AG04450 (cell line): Measurements from ENCODE around the gene MTCH1. TPM values are rescaled to one million over a fixed set of nuclear protein-coding genes. Genes with fewer than 3 reads are reported as not detected.

Experiments used
- CTCF ChIA-PET: fragments of 300-600, 350-600 bp; formaldehyde crosslinking; extraction: SDS; loops from one replicate; lab custom pipeline; 2022; ENCODE audit warnings: antibody characterized with exemption, inconsistent platforms; lab: Charles Lee
- POLR2A ChIA-PET: fragments of 350-600 bp; formaldehyde crosslinking; extraction: SDS; loops from one replicate; lab custom pipeline; 2021; ENCODE audit warnings: antibody characterized with exemption, inconsistent platforms; lab: Yijun Ruan, JAX
- DNase-seq: peaks from one replicate; pipeline ENCODE4 v3.0.0-alpha.2; 2011; ENCODE audit warnings: low read depth, low spot score
- H3K27ac ChIP-seq: one replicate; pipeline ENCODE4 v1.5.1; 2012; ENCODE audit warnings: low read depth, low read length, control low read depth
- H3K27me3 ChIP-seq: one replicate; pipeline ENCODE4 v1.6.0; 2012; ENCODE audit warnings: low read length; ENCODE audit not compliant: control insufficient read depth, insufficient read depth
- H3K4me3 ChIP-seq: 2 replicates; pipeline ENCODE4 v1.5.1; 2011; ENCODE audit warnings: mild to moderate bottlenecking, low read depth, low read length, control low read depth
- H3K9me3 ChIP-seq: 2 replicates; pipeline ENCODE4 v1.5.1; 2012; ENCODE audit warnings: low read length; ENCODE audit not compliant: control insufficient read depth, insufficient read depth
- CTCF ChIP-seq: IDR thresholded peaks from 2 replicates; pipeline ENCODE4 v1.5.1; 2011; ENCODE audit warnings: low read depth, low read length, control low read depth, inconsistent platforms
- polyA plus RNA-seq: library from polyadenylated mRNA; depleted of rRNA; stranded (reverse); fragments of >200 nt; gene quantifications from 2 replicates; pipeline ENCODE4 v1.2.3, GENCODE V29; 2011

Gene MTCH1
- polyA plus RNA-seq, 1 experiment, result 149 TPM

- Histone ChIP-seq H3K4me3 (no peak overlapping the region), H3K9me3 (no peaks in the 10 kb centered on the region; the same call in 1 of the 2 replicates), H3K27ac (no peak overlapping the region), H3K27me3 (no peaks in the 10 kb centered on the region)
- ChIA-PET CTCF (interaction anchor here (1.1 to 1.3 kb wide), 3 partner anchors 9 to 198 kb away, joined by 3 to 4 read pairs (median 3); partner anchors contain the start of gene C6orf89), POLR2A (no interaction called here)
- TF ChIP-seq CTCF, result no peak
- DNase-seq, result no peak
These were observed 22.3 kb downstream of the MTCH1 start for GRCh38 chr6:36963451-36964290.

DNA sequence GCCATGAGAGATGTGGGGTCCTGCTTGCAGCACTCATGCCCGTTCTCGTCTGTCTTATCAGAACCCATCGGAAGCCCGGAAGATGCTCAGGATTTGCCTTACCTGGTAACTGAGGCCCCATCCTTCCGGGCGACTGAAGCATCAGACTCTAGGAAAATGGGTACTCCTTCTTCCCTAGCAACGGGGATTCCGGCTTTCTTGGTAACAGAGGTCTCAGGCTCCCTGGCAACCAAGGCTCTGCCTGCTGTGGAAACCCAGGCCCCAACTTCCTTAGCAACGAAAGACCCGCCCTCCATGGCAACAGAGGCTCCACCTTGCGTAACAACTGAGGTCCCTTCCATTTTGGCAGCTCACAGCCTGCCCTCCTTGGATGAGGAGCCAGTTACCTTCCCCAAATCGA, 23.1 kb downstream of the MTCH1 start:
- no peak overlapping the region for H3K27ac ChIP-seq
- POLR2A ChIA-PET, result no interaction called here
- DNase-seq, result no peak
- no peak overlapping the region for H3K4me3 ChIP-seq
- H3K9me3 ChIP-seq, result no peaks in the 10 kb centered on the region; the same call in 1 of the 2 replicates
- TF ChIP-seq CTCF, result no peak
- H3K27me3 ChIP-seq, result no peaks in the 10 kb centered on the region
- CTCF ChIA-PET, result no interaction called here

- POLR2A ChIA-PET, result no interaction called here
- H3K9me3 ChIP-seq, result no peaks in the 10 kb centered on the region; the same call in 1 of the 2 replicates
- CTCF ChIA-PET, result no interaction called here
- no peak overlapping the region for H3K4me3 ChIP-seq
- H3K27ac ChIP-seq, result no peak overlapping the region
- no peak for TF ChIP-seq CTCF
- no peak for DNase-seq
- no peaks in the 10 kb centered on the region for H3K27me3 ChIP-seq
These were observed 24.3 kb downstream of the MTCH1 start for GRCh38 chr6:36961441-36962435.

GRCh38 chr6:36959555-36960250, 26.3 kb downstream of the MTCH1 start:
- H3K4me3 ChIP-seq, result no peak overlapping the region
- POLR2A ChIA-PET, result interaction anchor here (0.8 kb wide), 1 partner anchor 46 kb away, joined by 4 read pairs; no protein-coding TSS in a partner anchor
- no peaks in the 10 kb centered on the region; the same call in 1 of the 2 replicates for H3K9me3 ChIP-seq
- DNase-seq, result no peak
- H3K27ac ChIP-seq, result no peak overlapping the region
- no peak for TF ChIP-seq CTCF
- CTCF ChIA-PET, result interaction anchor here (0.7 kb wide), 1 partner anchor 345 kb away, joined by 3 read pairs; no protein-coding TSS in a partner anchor
- H3K27me3 ChIP-seq, result no peaks in the 10 kb centered on the region
